Ishikawa (cell line): ENCODE measurements around the gene PROZ.

ENCODE experiments used
- CEBPB ChIP-seq: IDR thresholded peaks from 2 replicates; pipeline ENCODE4 v1.6.1; 2012
- CREB1 ChIP-seq: IDR thresholded peaks from 2 replicates; pipeline ENCODE4 v1.6.1; 2012; ENCODE audit warnings: low read depth
- EGR1 ChIP-seq: IDR thresholded peaks from 2 replicates; pipeline ENCODE4 v1.6.1; 2012
- EP300 ChIP-seq: IDR thresholded peaks from 2 replicates; pipeline ENCODE4 v1.6.1; 2012; ENCODE audit warnings: borderline replicate concordance
- FOXM1 ChIP-seq: IDR thresholded peaks from 2 replicates; pipeline ENCODE4 v1.6.1; 2012; ENCODE audit warnings: low read depth, borderline replicate concordance
- MAX ChIP-seq: IDR thresholded peaks from 2 replicates; pipeline ENCODE4 v1.6.1; 2012
- NFIC ChIP-seq: IDR thresholded peaks from 2 replicates; pipeline ENCODE4 v1.6.1; 2012
- RAD21 ChIP-seq: IDR thresholded peaks from 2 replicates; pipeline ENCODE4 v1.6.1; 2012; ENCODE audit warnings: low read depth
- REST ChIP-seq: IDR thresholded peaks from 2 replicates; pipeline ENCODE4 v1.6.1; 2012; ENCODE audit warnings: low read depth, mild to moderate bottlenecking
- TAF1 ChIP-seq: IDR thresholded peaks from 2 replicates; pipeline ENCODE4 v1.6.1; 2012; ENCODE audit warnings: low read depth, mild to moderate bottlenecking
- TCF12 ChIP-seq: IDR thresholded peaks from 2 replicates; pipeline ENCODE4 v1.6.1; 2012; ENCODE audit warnings: low read depth
- TEAD4 ChIP-seq: IDR thresholded peaks from 2 replicates; pipeline ENCODE4 v1.6.1; 2012
- YY1 ChIP-seq: IDR thresholded peaks from 2 replicates; pipeline ENCODE4 v1.6.1; 2012; ENCODE audit warnings: low read depth
- ZBTB7A ChIP-seq: IDR thresholded peaks from 2 replicates; pipeline ENCODE4 v1.6.1; 2012; ENCODE audit warnings: low read depth
- TF ChIP-seq, protein P1 (sequence below): IDR thresholded peaks from 2 replicates; pipeline ENCODE4 v1.6.1; 2012

PROZ gene

DNA sequence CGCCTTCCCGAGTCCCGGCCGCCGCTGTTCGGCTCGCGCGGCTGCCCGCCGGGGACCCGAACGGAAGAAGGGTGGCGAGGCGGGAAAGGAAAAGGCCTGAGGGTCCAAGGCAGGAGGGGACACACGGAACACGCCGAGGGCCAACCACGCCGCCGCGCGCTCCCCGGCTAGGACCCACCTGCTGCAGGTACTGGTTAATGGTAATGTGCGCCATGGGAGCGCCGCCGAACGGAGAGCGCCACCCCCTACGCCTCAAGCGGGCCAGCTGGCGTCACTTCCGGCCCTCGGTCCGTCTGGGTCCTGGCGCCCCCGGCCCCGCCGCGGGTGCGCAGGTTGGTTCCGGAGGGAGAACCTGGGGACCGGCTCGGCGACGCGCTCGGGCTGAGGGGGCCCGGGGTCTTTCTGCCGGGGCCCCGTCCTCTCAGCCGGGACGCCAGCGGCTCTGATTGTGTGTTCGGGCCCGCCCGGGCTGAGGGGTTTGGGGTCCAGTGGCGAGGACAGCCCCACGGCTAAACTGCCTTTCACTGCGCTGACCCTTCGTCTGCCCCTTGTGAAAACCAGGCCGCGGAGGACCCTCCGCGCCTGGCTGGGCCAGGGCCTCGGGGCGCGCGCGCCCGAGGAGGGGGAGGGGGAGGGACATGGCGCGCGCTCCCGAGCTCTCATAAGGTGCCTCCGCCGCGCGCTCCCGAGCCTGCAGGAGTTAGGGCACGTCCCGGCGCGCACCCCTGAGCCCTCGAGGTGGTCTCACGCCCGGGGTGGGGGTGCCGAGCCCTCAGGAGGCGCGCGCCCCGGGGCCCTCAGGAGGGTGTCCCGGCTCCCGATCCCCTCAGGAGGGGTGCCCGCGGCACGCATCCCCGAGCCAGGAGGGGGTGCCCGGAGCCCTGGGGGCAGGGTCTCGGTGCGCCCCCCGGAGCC lies 50.2 kb downstream of the PROZ start, which contains the start of gene PCID2:
TSS of gene PCID2 (minus strand) at position 249 of the 915 bp plus-strand sequence. CDS start at position 214, 35 bp downstream.
- peak; percentile 96 for TF ChIP-seq ZBTB7A
- TF ChIP-seq TEAD4, result peak; percentile 10; the same call in 1 of the 2 replicates
- TF ChIP-seq CEBPB, result no peak
- no peak for TF ChIP-seq NFIC
- no peak; the same call in 1 of the 2 replicates for TF ChIP-seq RAD21
- peak; percentile 84 for TF ChIP-seq TCF12
- TF ChIP-seq, protein P1, sequence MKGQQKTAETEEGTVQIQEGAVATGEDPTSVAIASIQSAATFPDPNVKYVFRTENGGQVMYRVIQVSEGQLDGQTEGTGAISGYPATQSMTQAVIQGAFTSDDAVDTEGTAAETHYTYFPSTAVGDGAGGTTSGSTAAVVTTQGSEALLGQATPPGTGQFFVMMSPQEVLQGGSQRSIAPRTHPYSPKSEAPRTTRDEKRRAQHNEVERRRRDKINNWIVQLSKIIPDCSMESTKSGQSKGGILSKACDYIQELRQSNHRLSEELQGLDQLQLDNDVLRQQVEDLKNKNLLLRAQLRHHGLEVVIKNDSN, result 0 out of 2 replicates have a peak, but pooled peaks have one; percentile 59
- peak; percentile 48; the same call in 1 of the 2 replicates for TF ChIP-seq EP300
- TF ChIP-seq YY1, result peak; percentile 88
- TF ChIP-seq CREB1, result peak; percentile 87
- TF ChIP-seq MAX, result peak; percentile 89
- TF ChIP-seq REST, result no peak
- TF ChIP-seq TAF1, result peak; percentile 97
- 0 out of 2 replicates have a peak, but pooled peaks have one; percentile 30 for TF ChIP-seq EGR1
- no peak for TF ChIP-seq FOXM1

- TF ChIP-seq NFIC (no peak), YY1 (peak; percentile 82)
Measured at GRCh38 chr13:113209336-113209758, 50.9 kb downstream of the PROZ start, which contains the start of gene CUL4A. Gene CUL4A (plus strand): TSS chr13:113209613. CDS start chr13:113209628, 15 bp downstream.

- TF ChIP-seq CREB1 (no peak), TCF12 (0 out of 2 replicates have a peak, but pooled peaks have one; percentile 37), MAX (peak; percentile 100), YY1 (peak; percentile 33; the same call in 1 of the 2 replicates), TEAD4 (0 out of 2 replicates have a peak, but pooled peaks have one; percentile 21), RAD21 (no peak), EP300 (no peak), REST (no peak), ZBTB7A (no peak), CEBPB (no peak), EGR1 (no peak), NFIC (no peak), TAF1 (peak; percentile 15; the same call in 1 of the 2 replicates), FOXM1 (no peak)
- TF ChIP-seq, protein P1, result peak; percentile 85
Measured at GRCh38 chr13:113209759-113210421, 51.4 kb downstream of the PROZ start.

- TF ChIP-seq CREB1 (no peak), MAX (no peak), EGR1 (no peak), REST (no peak), FOXM1 (no peak), TAF1 (no peak), RAD21 (no peak), ZBTB7A (no peak), TEAD4 (no peak), CEBPB (no peak), TCF12 (no peak), NFIC (no peak), EP300 (no peak), YY1 (no peak)
- TF ChIP-seq, protein P1, result no peak
Measured at GRCh38 chr13:113210833-113211232, 52.4 kb downstream of the PROZ start.
